DMS53 (cell line): ENCODE measurements around the gene CFAP43.

Source experiments
- DNase-seq: peaks from one replicate; lab custom pipeline; 2025; lab: John Stamatoyannopoulos, UW

The CFAP43 gene, protein sequence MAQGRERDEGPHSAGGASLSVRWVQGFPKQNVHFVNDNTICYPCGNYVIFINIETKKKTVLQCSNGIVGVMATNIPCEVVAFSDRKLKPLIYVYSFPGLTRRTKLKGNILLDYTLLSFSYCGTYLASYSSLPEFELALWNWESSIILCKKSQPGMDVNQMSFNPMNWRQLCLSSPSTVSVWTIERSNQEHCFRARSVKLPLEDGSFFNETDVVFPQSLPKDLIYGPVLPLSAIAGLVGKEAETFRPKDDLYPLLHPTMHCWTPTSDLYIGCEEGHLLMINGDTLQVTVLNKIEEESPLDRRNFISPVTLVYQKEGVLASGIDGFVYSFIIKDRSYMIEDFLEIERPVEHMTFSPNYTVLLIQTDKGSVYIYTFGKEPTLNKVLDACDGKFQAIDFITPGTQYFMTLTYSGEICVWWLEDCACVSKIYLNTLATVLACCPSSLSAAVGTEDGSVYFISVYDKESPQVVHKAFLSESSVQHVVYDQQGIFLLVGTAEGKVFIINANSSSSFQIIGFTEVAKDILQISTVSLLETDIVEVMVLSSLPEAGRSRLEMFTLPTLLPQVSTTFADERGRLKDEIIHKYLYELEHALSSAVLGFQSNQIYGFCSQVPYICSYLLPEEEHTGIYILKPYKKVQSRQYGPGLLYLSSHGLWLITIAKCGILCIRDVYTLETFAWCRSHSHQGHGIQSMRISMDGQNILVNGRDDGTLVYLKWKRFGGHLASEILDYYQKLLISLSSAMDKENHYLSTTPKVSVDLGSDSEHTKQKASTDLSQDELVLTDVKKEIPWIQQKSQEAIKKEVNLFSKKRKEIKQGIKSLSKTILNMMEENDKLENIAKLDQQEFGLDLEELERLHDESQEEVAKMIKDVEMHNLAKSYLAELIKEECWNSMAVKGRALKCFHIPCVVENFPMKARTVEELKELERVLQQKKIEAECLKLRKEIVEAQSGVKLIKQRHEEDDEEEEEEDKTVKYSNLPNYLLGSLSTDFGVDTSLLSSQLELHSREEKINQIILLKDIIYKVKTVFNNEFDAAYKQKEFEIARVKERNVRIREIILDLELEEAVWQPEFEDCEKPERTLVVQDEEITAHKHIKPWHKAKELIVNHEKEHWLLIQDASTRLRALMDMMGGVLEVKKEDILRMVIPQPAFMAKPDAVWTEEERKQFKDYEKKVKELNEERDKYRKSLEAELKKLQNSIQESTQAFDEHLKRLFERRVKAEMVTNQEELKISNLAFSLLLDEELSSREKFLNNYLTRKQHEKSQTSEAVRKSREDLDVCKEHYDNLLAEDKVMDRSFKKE (N-terminal part only)

DNA sequence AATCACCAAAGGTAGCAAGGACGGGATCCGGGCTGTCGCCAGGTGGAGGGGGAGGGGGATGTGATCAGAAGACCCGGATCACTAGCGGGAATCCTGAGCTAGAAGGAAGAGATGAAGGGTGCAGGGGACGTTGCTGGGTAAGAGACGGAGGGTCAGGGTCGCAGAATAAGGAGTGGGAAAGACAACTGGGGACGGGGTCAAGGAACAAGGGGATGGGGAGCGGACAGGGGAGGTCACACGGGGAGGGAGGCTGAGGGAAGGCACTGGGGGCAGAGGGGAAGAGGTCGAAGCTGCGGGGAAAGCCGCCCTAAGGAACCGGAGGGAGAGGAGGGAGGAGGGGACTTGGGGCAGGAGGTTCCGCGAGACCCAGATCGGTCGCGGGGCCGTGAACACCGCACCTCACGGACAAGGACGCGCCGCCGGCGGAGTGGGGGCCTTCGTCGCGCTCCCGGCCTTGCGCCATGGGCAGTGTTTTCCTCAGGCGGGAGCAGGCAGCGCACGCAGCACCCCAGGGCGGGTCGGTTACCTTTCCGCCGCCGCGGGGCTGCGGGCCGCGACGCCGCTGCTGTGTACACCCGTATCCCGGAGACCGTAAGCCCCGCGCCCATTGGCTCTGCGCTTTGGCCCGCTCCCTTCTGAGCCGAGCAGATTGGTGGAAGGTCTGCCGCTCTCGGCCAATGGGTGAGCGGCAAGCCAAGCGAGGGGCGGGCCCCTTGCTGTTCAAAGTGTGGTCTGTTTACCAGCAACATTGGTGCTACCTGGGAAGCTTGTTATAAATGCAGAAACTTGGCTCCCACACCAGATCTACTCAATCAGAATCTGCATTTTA, at the start of gene CFAP43:
TSS of gene CFAP43 (minus strand) at position 581 of the 829 bp plus-strand sequence. CDS start at position 463, 118 bp downstream.
- DNase-seq, result peak; percentile 98

DNA sequence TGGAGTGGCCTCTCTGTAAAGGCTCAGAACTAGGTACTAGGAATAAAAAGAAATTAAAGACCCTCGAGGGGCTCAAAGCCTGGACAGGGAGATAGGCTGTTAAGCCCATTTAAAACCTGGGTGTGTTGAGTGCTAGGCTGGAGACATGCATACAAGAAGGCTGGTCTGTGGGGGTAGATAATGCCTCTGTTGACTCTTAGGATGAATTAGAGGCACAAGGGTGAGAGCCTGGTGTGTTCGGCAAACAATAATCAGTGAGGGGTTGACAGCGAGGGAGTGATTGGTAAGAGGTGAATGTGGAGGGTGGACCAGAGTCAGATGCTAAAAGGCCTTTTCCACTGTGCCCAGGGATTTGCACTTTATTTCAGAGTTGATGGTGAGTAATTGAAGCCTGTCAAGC, 49.5 kb upstream of the CFAP43 start:
- no peak for DNase-seq

DNA sequence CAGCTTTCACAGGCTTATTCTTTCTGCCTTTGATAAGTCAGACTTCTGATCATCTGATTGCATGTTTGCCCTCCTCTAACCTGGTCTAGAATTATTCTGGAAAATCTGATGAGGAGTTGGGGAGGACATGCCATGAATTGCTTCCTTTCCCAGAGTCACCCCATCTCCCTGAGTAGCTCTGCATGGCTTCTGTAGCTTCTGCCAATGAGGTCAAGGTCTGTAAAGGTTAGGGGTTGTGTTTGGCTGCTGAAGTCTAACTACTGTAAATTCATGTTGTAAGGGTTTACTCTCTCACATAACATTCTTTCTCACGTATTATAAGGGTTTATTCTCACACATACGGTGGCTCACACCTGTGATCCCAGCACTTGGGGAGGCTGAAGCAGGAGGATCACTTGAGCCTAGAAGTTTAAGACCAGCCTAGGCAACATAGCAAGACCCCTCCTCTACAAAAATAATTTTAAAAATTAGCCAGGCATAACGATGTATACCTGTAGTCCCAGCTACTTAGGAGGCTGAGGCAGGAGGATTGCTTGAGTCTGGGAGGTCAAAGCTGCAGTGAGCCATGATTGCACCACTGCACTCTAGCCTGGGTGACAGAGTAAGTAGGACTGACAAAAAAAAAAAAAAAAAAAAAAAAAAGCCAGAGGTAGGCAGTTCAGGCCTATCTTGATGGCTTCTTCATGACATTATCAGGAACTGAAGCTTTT, 47.5 kb upstream of the CFAP43 start:
- no peak for DNase-seq

DNA sequence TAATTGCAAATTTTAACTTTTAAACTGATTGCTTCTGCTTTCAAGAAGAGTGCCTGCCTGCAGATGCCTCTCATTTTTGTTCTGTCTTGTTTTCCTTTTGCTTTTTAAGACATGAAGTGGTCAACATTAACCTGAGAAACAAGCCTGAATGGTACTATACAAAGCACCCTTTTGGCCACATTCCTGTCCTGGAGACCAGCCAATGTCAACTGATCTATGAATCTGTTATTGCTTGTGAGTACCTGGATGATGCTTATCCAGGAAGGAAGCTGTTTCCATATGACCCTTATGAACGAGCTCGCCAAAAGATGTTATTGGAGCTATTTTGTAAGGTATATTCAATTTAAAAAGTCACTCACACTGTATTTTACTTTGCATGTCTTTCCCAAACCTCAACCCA, 45.6 kb upstream of the CFAP43 start:
- DNase-seq, result peak; percentile 54

DNA sequence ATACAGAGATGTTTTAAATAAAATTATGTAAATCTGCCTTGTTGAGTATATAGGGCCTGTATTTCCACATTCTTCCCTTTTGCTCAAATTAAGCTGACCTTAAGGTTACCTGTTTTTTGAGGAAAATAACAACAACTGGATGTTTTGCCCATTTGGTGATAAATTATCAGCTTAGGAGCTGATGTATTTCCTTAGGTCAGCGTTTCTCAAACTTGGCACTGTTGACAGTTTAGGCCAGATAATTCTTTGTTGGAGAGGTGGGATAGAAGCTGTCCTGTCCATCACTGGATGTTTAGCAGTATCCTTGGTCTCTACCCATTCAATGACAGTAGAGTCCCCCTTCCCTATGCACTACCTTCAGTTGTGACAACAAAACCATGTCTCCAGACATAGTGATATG, 44.0 kb upstream of the CFAP43 start:
- DNase-seq, result no peak

DNA sequence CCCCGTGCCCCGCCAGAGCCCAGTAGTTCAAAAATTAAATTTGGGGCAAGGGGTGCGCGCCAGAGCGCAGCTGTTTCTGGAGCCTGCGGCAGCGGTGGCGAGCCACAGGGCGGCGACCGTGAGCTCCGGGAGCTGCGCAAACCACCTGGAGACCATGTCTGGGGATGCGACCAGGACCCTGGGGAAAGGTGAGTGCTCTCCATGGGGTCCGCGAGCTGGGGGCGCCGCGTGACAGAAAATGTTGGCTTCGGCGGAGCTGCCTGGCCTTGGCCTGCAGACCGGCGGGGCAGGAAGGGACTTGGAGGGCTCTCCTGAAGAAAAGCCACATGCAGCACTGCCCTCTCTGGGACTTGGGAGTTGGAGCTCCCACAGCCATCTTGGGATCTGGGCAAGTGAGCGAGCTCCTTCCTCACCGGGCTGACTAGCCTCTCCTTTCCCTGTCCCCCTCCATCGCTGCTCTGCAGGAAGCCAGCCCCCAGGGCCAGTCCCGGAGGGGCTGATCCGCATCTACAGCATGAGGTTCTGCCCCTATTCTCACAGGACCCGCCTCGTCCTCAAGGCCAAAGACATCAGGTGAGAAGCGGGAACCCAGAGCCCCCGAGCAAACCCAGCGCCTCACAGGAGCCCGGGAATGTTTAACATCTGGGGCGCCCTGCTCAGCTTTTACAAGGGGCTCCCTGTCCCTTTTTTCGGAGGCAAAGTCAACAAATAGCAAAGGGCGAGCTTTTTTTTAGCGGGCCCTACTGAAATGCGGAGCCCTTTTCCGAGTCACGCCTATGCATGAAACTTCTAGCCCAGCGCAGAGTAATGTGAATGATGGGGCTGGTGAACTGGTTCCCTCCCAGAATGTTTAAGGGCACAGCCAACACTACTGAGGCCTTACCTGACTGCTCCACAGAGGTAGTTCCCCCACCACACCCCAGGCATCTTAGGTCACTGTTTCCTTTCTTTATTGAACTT, 42.9 kb upstream of the CFAP43 start:
- DNase-seq, result peak; percentile 80

DNA sequence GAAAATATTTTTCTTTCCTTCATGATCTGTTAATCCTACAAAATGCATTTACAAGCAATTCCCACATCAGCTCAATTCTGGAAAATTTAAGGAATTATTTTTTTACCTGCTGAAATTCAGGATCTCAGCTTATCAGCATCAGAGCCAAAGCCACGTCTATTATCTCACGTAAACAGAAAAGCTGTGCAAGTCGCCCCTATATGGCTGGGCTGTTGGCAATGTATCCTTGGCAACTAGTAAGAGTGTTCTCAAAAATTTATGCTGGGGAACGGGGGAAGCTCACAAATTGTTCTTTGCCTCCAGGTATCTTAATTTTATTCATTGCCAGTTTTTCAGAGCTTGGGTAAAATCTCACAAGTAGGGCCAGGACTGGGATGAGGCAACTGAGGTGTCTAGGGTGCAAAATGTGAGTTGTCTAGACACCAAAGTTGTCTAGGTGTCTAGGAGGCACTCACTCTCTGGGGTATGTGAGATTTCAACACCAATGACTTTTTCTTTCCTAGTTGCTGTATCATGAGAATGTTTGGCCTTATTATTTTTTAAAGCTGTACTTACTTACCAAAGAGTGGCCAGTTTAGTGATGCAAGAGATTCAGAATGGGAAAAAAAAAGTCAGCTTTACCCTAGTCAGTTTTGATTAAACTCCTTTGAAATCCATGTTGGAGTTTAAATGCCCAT, 41.9 kb upstream of the CFAP43 start:
- DNase-seq, result no peak

DNA sequence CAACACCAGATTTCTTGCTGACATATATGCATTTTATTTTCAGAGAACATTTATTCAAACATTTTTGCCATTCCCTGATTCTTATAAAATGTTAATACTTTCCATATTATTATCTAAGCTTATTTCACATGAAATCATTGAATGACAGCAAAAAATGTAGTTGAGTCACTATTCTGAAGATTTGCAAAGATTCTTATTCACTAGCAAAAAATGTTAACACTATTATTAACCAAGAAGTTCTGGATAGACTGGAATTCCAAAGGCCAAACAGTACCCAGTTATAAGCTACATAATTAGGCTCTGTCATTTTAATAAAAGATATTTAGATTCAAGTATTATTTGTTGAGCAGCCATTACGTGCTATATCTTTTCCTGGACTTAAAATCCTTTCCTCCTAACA, 41.1 kb upstream of the CFAP43 start:
- no peak for DNase-seq

DNA sequence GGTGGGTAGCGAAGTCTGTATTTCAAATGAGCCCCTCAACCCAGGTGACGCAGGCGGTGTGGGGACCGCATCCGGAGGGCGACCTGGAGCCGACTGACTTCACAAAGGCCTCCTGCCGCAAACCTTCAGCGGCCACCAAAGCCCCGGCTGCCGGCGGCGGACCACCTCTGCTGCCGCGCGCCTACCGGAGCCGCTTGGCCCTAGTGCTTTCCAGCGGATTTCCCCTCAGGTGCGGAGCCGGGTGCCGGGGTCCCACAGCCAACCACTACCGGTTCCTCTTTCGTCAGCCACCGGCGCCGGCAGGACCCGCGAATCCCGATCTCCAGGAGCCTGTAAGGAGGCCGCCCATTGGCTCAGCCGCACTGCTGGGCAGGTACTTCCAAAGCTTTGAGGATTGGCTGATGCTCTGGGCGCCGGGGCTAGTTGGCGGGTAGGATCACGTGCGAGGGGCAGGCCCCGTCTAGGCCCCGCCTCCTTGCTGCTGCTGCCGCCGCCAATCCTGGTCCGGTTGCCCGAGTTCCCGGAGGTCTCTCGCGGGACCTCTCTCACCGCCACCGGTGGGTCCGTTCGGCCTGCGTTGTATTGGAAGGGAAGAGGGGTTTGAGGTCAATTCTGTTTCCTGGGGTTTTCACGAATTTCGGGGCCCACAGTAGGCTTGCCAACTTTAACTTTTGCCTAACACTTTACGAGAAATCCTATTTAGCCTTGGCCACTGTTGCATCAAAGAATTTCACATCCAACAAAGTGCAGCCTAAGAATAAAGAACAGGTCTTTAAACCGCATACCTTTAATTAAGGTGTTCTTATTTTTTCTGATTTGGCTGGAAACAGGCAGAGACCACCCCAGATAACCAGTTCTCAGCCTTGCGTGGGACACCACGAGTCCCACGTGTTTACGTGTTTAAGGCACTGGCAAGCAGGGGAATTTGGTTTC, 36.8 kb upstream of the CFAP43 start, which contains the start of gene GSTO2:
TSS of gene GSTO2 (plus strand) at position 472 of the 933 bp plus-strand sequence. CDS start 5,732 bp downstream, outside the sequence.
- DNase-seq, result peak; percentile 99

DNA sequence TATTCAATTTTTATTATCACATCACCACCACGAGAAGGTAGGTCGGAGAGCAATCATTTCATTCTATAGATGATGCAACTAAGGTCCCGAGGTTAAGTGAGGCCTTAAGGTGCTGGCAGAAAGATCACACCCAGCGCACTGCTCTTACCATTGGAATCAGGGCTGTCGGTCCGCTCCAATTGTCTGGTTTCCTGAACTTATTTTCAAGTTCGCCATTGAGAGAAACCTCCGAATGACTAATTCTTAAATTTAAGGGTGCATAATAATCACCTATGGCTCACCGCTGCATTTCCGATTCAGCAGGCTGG, 36.2 kb upstream of the CFAP43 start:
- DNase-seq, result peak; percentile 60

DNA sequence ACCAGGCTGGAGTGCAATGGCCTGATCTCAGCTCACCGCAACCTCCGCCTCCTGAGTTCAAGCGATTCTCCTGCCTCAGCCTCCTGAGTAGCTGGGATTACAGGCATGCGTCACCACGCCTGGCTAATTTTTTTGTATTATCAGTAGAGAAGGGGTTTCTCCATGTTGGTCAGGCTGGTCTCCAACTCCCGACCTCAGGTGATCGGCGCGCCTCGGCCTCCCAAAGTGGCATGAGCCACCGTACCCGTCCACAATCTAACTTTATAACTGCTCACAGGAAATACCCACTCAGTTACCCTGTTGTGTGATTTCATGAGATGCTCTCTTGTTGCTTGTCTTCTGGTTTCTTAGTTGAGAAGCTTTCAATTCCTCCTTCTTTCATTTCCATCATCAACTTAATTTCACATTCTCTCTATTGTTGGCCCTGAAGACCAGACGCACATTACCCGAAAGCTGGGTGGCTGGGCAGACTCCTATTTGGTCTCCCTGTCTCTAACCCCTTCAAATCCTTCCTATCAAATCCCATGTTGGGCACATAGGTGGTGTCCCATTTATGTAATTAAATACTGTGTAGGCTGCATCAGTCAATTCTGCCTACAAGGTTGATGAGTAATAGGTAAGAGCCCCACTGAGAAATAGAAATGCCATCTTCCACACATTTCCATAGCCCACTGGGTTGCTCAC, 35.7 kb upstream of the CFAP43 start:
- peak; percentile 39 for DNase-seq

DNA sequence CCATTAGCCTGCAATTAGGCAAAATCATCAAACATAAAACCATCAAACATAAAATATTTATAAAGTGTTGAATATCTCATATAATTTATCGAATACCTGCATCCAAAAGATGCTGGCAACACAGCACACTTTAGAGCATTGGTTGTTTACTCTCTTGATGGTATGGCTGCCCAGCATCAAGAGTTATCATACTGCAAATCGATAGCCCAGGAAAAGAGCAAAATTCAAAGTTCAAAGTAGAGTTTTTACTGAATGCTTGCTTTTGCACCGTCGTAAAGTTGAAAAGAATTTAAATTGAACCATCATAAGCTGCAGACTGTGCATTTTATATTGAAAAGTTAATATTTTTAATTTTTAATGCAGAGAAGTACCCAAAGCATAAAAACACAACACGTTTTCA, 32.6 kb upstream of the CFAP43 start:
- no peak for DNase-seq

DNA sequence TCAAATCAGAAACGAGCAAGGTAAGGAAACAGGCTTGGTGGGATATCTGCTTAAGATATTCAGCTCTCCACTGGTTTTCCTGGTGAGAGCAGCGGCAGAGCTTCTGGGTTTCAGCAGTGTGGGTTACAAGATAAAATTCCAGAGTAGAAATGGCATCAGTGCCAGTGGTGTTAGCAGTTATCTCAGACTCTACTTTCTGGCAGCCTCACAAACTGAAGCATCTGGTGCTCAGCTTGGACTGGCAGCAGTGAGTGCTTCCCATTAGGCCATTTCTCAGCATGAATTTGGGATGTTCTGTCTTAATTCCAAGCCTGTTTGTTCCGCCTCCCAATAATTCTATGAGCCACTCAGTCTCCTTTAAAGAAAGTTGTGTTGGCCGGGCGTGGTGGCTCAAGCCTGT, 29.9 kb upstream of the CFAP43 start:
- no peak for DNase-seq

DNA sequence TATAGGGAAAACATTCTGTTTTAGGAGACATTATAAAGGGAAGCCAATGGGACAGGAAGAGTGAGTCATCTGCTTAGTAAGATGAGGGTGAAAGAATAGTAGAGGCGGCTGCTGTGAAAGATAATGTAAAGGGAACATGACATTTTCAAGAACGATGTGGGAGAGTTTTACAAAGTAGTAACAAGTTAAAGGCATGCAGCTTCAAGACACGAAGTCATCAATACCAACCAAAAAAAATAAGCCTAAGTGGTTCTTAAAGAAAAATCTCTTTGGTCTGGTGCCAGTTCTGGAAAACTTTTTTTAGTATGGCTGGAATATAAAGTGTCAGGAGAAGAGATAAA, 28.6 kb upstream of the CFAP43 start:
- DNase-seq, result no peak

DNA sequence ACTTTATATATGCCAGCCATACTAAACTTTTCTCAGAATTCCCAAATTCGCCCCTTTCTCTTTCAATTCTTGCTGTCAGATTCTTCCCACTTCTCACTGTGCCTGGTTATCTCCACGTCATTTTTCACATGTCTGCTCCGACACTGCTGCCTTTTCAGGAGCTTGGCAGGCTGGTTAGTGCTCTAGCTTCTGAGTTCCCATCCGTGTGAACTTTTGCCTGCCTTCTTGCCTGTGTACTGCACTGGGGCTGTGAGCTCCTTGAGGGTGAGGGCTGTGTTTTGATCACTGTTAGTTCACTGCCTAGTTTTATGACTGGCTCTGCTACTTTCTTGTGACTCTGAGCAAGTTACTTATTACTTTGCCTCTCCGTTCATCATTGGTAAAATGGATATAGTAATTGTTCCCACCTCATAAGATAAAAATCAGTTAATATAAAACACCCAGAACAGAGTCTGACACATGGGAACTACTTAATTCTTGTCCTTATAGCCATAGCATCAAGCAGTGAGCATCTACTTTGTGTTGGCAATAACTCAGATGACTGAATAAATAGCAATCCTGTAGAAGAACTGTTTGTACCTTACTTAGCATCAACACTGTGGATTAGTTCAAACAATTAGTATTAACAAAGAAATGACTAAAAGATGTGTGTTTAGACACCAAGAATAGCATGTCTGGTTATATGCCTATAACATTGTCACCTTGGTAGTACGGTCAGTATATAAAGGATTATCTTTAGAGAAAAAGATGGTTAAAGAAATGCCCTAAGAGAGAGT, 28.0 kb upstream of the CFAP43 start:
- DNase-seq, result no peak

DNA sequence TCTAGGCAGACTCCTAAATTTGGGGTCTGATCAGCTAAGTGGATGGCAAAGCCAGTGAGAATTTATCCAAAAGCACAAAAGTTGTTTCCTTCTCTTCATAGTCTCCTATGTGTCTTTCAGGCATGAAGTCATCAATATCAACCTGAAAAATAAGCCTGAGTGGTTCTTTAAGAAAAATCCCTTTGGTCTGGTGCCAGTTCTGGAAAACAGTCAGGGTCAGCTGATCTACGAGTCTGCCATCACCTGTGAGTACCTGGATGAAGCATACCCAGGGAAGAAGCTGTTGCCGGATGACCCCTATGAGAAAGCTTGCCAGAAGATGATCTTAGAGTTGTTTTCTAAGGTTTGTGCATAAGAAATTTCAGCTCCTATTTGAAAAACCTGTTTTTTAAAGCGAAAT, 27.3 kb upstream of the CFAP43 start:
- no peak for DNase-seq

DNA sequence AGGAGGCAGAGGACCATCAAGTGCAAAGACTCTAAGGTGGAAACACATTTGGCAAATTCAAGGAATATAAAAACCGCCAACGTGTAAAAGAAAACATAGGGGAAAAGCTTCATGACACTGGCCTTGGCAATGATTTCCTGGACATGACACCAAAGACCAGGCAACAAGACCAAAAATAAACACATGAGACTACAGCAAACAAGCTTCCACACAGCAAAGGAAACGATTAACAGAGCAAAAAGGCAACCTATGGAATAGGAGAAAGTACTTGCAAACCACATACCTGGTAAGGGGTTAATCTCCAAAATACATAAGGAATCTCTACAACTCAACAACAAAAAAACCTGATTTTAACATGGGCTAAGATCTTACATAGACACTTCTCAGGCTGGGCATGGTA, 26.0 kb upstream of the CFAP43 start:
- no peak for DNase-seq
